Endothelial cell of umbilical vein (primary cell): Measurements from ENCODE around the gene RRM1. TPM values are rescaled to one million over a fixed set of nuclear protein-coding genes. Genes with fewer than 3 reads are reported as not detected.

Experiments used
- BruUV-seq: library from RNA; stranded (reverse); fragments of 400-500 nt; replicated peaks from 2 replicates; lab custom pipeline; 2021; lab: Mats Ljungman, UMichigan
- CTCF ChIA-PET: fragments of 300-600, 350-600 bp; sonication (Branson Sonifier 250); formaldehyde crosslinking; loops from one replicate; lab custom pipeline; 2021; ENCODE audit warnings: antibody characterized with exemption, inconsistent platforms; lab: Charles Lee
- POLR2A ChIA-PET: fragments of 300-600, 350-600 bp; sonication (Branson Sonifier 250); formaldehyde crosslinking; loops from one replicate; lab custom pipeline; 2021; ENCODE audit warnings: antibody characterized with exemption, inconsistent platforms; lab: Charles Lee
- DNase-seq: peaks from one replicate; pipeline ENCODE4 v3.0.0-alpha.2; 2011; ENCODE audit warnings: low read depth, low spot score
- FAIRE-seq: peaks from 2 replicates; lab custom pipeline; 2011; peaks lifted over from hg19 to GRCh38; lab: Jason Lieb, UNC
- H2AFZ ChIP-seq: 2 replicates; pipeline ENCODE4 v1.6.0; 2012; ENCODE audit warnings: low read depth, low read length, control low read depth, inconsistent platforms
- H3K27ac ChIP-seq: 2 replicates; pipeline ENCODE4 v1.5.1; 2011; ENCODE audit warnings: low read depth, mild to moderate bottlenecking, control low read depth, low read length, moderate library complexity; ENCODE audit not compliant: insufficient read depth
- H3K27me3 ChIP-seq, 2 experiments: 2 replicates each; pipeline versions ENCODE4 v1.6.0 to v1.6.1; 2011; ENCODE audit warnings: low read length in 2 of 2, mixed read lengths in 1 of 2; ENCODE audit not compliant: control insufficient read depth in 2 of 2, insufficient read depth in 2 of 2
- H3K36me3 ChIP-seq, 2 experiments: 2 replicates in 1 of 2; 3 replicates in 1 of 2; pipeline ENCODE4 v1.5.1; 2011; ENCODE audit warnings: low read length in 2 of 2, mild to moderate bottlenecking in 1 of 2, moderate library complexity in 1 of 2; ENCODE audit not compliant: control insufficient read depth in 2 of 2, insufficient read depth in 2 of 2; ENCODE audit errors: extremely low read depth in 1 of 2
- H3K4me1 ChIP-seq: 3 replicates; pipeline ENCODE4 v1.5.1; 2011; ENCODE audit warnings: mild to moderate bottlenecking, low read length; ENCODE audit not compliant: control insufficient read depth, insufficient read depth; ENCODE audit errors: extremely low read depth
- H3K4me2 ChIP-seq: 2 replicates; pipeline ENCODE4 v1.6.1; 2011; ENCODE audit warnings: low read length, control low read depth, mixed read lengths; ENCODE audit not compliant: insufficient read depth
- H3K4me3 ChIP-seq, 3 experiments: fragments of 200-600 bp in 1 of 3; sonication (generic), shearing (Covaris generic) in 1 of 3; replicated peaks in 1 of 3; 2 replicates each; pipeline ENCODE4 v1.5.1; 2011 to 2016; ENCODE audit warnings: control low read depth in 3 of 3, low read length in 3 of 3, mild to moderate bottlenecking in 2 of 3, inconsistent platforms in 1 of 3, low read depth in 1 of 3, moderate library complexity in 1 of 3; ENCODE audit not compliant: insufficient read depth in 1 of 3
- H3K79me2 ChIP-seq: 2 replicates; pipeline ENCODE4 v1.6.0; 2012; ENCODE audit warnings: low read length, inconsistent platforms; ENCODE audit not compliant: control insufficient read depth, insufficient read depth
- H3K9ac ChIP-seq: replicated peaks from 2 replicates; pipeline ENCODE3; 2011; ENCODE audit warnings: low read length, control low read depth; ENCODE audit not compliant: insufficient read depth; ENCODE audit errors: extremely low read depth
- H3K9me1 ChIP-seq: replicated peaks from 3 replicates; pipeline ENCODE4 v1.6.0; 2011; ENCODE audit warnings: mild to moderate bottlenecking, low read length; ENCODE audit not compliant: control insufficient read depth, insufficient read depth; ENCODE audit errors: extremely low read depth
- H3K9me3 ChIP-seq: replicated peaks from 2 replicates; pipeline ENCODE4 v1.5.1; 2012; ENCODE audit warnings: low read length, inconsistent platforms; ENCODE audit not compliant: control insufficient read depth, insufficient read depth
- H4K20me1 ChIP-seq: replicated peaks from 2 replicates; pipeline ENCODE3; 2011; ENCODE audit warnings: mild to moderate bottlenecking, low read length; ENCODE audit not compliant: control insufficient read depth, insufficient read depth; ENCODE audit errors: extremely low read depth
- CTCF ChIP-seq, 2 donors: IDR thresholded peaks; 1 replicate in 1 of 2; 2 replicates in 1 of 2; pipeline ENCODE4 v1.5.1; 2011; ENCODE audit warnings: low read length in 2 of 2, mild to moderate bottlenecking in 2 of 2, moderate library complexity in 2 of 2, control low read depth in 1 of 2, inconsistent platforms in 1 of 2, low read depth in 1 of 2; ENCODE audit not compliant: insufficient read depth in 1 of 2; ENCODE audit errors: extremely low read depth in 1 of 2
- EZH2 ChIP-seq: IDR thresholded peaks from 2 replicates; pipeline ENCODE4 v1.6.1; 2012; ENCODE audit warnings: borderline replicate concordance, low read depth, mild to moderate bottlenecking, moderate library complexity, low read length, inconsistent platforms; ENCODE audit not compliant: severe bottlenecking
- FOS ChIP-seq: IDR thresholded peaks from 2 replicates; pipeline ENCODE4 v1.6.1; 2011; ENCODE audit warnings: mild to moderate bottlenecking, low read length, moderate library complexity, borderline replicate concordance; ENCODE audit not compliant: insufficient read depth
- GATA2 ChIP-seq: IDR thresholded peaks from 2 replicates; pipeline ENCODE4 v1.7.0; 2011; ENCODE audit warnings: low read depth, mild to moderate bottlenecking, moderate library complexity, mixed read lengths, low read length; ENCODE audit not compliant: insufficient read length, insufficient read depth
- JUN ChIP-seq: IDR thresholded peaks from 2 replicates; pipeline ENCODE4 v1.6.1; 2011; ENCODE audit warnings: borderline replicate concordance, low read depth; ENCODE audit not compliant: insufficient read length, insufficient read depth
- MAX ChIP-seq: IDR thresholded peaks from 2 replicates; pipeline ENCODE4 v1.6.1; 2011; ENCODE audit not compliant: insufficient read depth, insufficient read length
- MYC ChIP-seq: IDR thresholded peaks from one replicate; pipeline ENCODE4 v1.6.1; 2011; ENCODE audit warnings: mild to moderate bottlenecking, low read depth, low read length
- POLR2A ChIP-seq: IDR thresholded peaks from 2 replicates; pipeline ENCODE4 v1.6.1; 2012; ENCODE audit warnings: low read depth, mild to moderate bottlenecking, control low read depth, low read length
- POLR2AphosphoS5 ChIP-seq: IDR thresholded peaks from 2 replicates; pipeline ENCODE4 v1.6.1; 2012; ENCODE audit warnings: low read depth, mild to moderate bottlenecking, control low read depth, low read length, moderate library complexity; ENCODE audit not compliant: insufficient read depth
- dilution Hi-C: fragments of 300-500 bp; cut with MboI; formaldehyde crosslinking; loops from one replicate; pipeline ENCODE4 v1.15.0; 2019; ENCODE audit warnings: low sequenced_read_pairs; ENCODE audit not compliant: extremely low pct_ligation_motif_present
- intact Hi-C: fragments of 100-400 bp; cut with micrococcal nuclease; formaldehyde crosslinking; loops from one replicate; pipeline ENCODE4 v1.10.0; 2022
- polyA plus RNA-seq, 4 experiments: library from polyadenylated mRNA; depleted of rRNA in 3 of 4; stranded (reverse) in 3 of 4; unstranded in 1 of 4; fragments of >200 nt; gene quantifications; 2 replicates each; pipeline versions ENCODE4 v1.2.1 to v1.2.3, GENCODE V29; 2011 to 2012; ENCODE audit warnings: missing spikeins in 1 of 4
- total RNA-seq: library from RNA; stranded (reverse); gene quantifications from 2 replicates; pipeline ENCODE4 v1.2.3, GENCODE V29; 2021

Gene RRM1
- total and polyA plus RNA-seq, 2 donors (not counting 3 experiments of a cell fraction or from before 2014, with no cell fraction given): 55.3 to 112 TPM

- Histone ChIP-seq H3K9me1 (no peaks in the 10 kb centered on the region), H3K27me3 (no peaks in the 10 kb centered on the region), H3K9me3 (no peaks in the 10 kb centered on the region), H3K36me3 (peaks cover 0 to 10% of the 10 kb centered on the region in 2 experiments), H4K20me1 (no peaks in the 10 kb centered on the region), H3K79me2 (no peaks in the 10 kb centered on the region), H2AFZ (no peak overlapping the region), H3K27ac (no peak overlapping the region), H3K4me1 (no peaks in the 10 kb centered on the region), H3K4me3 (no peak overlapping the region), H3K9ac (no peak overlapping the region), H3K4me2 (no peak overlapping the region)
- intact Hi-C loops: no loop called here
- BruUV-seq: no TSS peak
- FAIRE-seq (no peak), DNase-seq (no peak)
- TF ChIP-seq POLR2A (no peak), EZH2 (no peak), CTCF (IDR thresholded peaks at IDR 0.05; ENCODE audit: extremely low read depth in 1 of 2, insufficient read depth in 1 of 2, low read depth in 1 of 2, low read length in 2 of 2) (no peak), FOS (no peak), POLR2AphosphoS5 (no peak), GATA2 (no peak), MYC (no peak), JUN (no peak), MAX (no peak)
- dilution Hi-C loops: no loop called here
- CTCF ChIA-PET: no interaction called here
- POLR2A ChIA-PET: no interaction called here
Observed at GRCh38 chr11:4115128-4115527, 20.5 kb downstream of the RRM1 start.
